GM12801 (cell line): ENCODE results near the gene FAM168A.

Experiments used
- CTCF ChIP-seq: IDR thresholded peaks from one replicate; pipeline ENCODE4 v1.5.1; 2011; ENCODE audit warnings: control low read depth; ENCODE audit not compliant: insufficient read length; ENCODE audit errors: extremely low read depth

The FAM168A gene, protein sequence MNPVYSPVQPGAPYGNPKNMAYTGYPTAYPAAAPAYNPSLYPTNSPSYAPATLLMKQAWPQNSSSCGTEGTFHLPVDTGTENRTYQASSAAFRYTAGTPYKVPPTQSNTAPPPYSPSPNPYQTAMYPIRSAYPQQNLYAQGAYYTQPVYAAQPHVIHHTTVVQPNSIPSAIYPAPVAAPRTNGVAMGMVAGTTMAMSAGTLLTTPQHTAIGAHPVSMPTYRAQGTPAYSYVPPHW

DNA sequence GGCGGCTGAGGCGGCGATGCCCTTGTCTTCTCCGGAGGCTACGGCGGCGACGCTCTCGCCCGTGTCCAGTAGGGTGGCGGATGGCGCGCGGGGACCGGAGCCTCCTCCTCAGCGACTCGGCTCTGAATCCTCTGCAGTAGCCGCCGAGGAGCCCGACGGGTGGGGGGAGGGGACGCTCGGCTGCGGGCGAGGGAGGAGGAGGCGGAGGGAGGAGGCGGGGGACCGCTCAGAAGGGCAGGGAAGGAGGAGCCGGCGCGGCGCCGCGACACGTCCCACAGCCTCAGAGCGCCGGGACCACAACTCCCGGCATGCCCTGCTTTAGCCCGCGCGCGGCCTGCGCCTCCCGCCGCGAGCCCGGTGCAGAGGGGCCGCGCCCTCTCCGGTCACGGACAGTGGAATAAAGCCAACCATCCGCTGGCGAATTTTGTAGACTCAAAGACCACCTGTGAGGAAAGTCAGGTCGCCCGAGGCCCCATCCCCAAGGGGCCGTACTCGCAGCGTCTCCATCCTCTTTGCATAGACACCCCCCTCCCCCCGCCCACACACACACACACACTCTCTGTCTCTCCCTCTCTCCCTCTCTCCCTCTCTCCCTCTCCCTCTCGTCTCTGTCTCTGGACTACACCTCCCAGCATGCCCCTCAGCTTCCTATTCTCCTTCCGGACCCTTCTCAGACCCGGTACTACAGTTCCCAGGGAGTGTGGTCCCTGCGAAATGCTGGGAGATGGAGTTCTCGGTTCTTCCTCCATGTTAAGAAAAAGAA lies at the start of gene FAM168A:
FAM168A (minus strand) TSS at position 157 of the 763 bp plus-strand sequence. CDS start 129,638 bp downstream, outside the sequence.
- TF ChIP-seq CTCF = no peak

DNA sequence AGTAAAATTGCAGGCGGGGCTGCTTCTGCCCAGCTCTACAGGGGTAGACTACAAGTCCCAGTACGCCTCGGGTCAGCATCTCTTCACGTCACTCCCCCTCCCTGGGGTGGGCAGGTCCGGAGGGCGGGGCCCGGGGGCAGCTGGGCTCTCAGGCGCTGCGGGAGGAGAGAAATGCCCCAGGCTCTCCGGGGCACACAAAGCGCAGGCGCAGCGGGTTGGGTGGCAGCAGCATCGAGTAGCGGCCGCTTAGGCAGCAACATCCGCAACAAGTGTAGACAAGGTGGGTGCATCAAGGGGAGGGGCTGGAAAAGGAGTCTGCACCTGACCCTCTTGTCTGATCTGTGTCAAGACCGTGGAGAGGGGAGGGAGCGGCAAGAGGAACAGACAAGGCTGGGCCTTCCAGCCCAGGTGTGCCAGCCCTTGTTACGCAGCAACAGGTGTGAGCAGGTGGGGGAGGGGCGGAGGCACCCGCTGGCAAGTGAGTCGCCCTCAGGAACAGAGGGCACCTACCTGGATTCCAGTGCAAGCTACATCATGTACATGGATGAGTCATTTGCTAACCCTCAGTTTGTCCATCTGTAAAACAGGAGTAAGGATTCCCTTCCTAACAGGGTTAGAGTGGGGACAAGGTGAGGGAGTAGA lies 49.7 kb upstream of the FAM168A start:
- TF ChIP-seq CTCF = no peak

DNA sequence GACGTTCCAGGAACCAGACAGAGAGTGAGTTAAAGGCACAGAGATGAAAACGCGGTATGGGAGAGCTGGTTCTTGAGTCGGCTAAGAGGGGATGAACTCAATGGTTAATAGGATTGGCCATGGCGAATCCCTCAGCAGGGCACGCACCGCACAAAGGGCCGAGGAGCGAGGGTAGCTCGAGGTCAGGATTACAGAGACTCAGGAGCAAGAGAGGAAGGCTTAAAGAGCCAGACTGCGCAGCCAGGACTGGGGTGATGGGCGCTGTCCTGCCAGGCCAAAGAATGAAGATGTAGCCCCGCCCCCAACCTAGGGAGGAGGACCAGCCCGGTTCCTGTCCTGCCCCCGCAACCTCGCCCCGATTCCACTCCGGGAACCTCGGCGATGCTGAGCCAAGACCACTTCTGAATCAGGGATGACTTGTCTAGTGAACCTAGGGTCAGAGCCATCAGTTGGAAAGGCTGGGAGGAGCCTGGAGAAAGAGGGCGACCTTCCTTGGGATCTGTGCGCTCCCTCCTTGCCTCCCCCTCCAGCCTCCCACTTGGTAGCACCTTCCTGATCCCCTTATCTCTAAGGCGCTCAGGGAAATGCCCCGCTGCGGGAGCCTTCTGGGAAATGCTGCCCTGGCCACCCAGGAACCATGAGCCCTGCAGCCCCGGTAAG lies 48.2 kb upstream of the FAM168A start, which contains the start of gene PLEKHB1:
PLEKHB1 (plus strand) TSS at position 610 of the 660 bp plus-strand sequence; CDS start at position 638, 28 bp downstream.
- TF ChIP-seq CTCF = no peak

GRCh38 chr11:73645121-73645969 lies 47.4 kb upstream of the FAM168A start:
- TF ChIP-seq CTCF = no peak

DNA sequence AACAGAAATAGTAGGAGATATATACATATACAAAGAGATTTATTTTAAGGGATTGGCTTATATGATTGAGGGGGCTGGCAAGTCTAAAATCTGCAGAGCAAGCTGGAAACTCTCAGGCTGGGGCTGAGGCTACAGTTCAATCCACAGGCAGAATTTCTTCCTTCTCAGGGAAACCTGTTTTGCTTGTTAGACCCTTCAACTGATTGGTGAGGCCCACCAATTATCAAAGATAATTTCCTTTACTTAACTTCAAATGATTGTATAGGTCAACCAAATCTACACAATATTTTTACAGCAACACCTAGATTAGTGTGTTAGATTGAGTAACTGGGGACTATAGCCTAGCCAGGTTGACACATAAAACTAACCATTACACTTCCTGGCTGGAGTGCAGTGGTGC lies 43.8 kb upstream of the FAM168A start:
- TF ChIP-seq CTCF = no peak

DNA sequence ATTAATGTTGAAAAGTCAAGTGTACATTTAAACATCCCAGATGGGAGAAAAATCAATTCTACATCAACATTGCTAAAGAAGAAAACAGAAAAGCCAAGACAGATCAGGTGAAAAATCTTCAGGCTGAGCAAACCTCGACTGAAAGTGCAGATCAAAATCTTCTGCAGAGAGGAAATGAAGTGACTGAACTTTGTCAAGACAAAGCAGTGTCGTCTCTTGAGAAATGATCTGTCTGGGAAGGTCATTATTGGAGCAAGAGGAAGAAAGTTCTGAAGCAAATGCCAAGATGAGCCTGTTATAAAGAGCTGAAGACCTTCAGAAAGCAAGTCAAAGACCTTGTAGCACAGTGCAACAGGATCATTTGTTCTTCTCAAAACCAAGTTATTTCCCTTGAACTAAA lies 42.7 kb upstream of the FAM168A start:
- TF ChIP-seq CTCF = no peak
